Measurements from ENCODE around the gene QTRT2.

The QTRT2 gene

DNA sequence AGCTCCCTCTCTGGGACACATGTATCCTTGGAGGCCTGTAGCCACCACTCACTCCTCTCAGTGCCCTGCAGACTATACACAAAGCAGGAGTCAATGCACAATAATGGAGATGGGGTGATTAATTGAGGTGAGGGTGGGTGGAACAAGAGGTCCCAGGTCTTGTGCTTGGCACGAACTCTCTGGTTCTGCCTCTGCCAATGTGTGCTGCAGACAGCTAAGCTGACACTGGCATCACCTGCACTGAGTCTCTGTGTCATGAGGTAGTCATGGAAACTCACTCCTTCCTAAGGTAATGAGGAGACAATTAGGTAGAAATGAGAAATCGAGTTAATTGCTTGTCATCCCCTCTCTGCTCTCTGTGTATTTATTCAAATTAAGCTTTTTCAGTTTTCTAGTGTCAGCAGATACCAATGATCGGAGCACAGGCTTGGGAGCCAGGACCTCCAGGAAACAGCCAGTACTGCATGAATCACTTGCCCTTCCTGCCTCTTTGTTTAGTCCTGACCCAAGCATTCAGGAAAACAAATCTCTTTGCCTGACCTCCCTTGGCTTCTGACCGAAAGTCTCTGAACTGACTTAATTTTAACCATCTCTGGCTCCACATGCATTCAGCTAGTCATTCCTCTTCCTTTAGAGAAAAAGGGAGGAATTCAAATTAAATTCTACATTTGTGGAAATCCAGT is 65.6 kb downstream of the QTRT2 start:
- TF ChIP-seq, protein P1, sequence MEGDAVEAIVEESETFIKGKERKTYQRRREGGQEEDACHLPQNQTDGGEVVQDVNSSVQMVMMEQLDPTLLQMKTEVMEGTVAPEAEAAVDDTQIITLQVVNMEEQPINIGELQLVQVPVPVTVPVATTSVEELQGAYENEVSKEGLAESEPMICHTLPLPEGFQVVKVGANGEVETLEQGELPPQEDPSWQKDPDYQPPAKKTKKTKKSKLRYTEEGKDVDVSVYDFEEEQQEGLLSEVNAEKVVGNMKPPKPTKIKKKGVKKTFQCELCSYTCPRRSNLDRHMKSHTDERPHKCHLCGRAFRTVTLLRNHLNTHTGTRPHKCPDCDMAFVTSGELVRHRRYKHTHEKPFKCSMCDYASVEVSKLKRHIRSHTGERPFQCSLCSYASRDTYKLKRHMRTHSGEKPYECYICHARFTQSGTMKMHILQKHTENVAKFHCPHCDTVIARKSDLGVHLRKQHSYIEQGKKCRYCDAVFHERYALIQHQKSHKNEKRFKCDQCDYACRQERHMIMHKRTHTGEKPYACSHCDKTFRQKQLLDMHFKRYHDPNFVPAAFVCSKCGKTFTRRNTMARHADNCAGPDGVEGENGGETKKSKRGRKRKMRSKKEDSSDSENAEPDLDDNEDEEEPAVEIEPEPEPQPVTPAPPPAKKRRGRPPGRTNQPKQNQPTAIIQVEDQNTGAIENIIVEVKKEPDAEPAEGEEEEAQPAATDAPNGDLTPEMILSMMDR (IDR thresholded peaks at IDR 0.05; ENCODE audit: low read depth, low read length) = no peak
- peak; percentile 70 for DNase-seq (ENCODE audit: low read depth, low spot score)
- in situ Hi-C loops (cut with HindIII; ENCODE audit: low sequenced_read_pairs) = no loop called here
- H3K4me3 ChIP-seq (ENCODE audit: low read depth, low read length) = no peak overlapping the region

DNA sequence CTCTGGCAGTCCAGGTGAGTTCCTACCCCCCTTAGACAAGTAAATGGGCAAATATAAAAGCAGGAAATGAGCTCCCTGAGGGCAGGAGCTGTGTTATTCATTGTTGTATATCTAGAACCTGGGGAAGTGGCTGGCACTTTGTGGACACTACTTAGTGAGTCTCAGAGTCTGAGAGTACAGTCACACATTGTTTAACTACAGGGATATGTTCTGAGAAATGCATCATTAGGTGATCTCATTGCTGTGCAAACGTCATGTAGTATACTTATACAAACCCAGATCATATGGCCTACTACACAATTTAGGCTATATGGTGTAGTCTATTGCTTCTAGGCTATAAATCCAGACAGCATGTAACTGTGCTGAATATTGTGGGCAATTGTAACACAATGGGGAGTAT is 69.9 kb downstream of the QTRT2 start:
- DNase-seq (ENCODE audit: low read depth, low spot score) = no peak
- in situ Hi-C loops (cut with HindIII; ENCODE audit: low sequenced_read_pairs) = no loop called here
- H3K4me3 ChIP-seq (ENCODE audit: low read depth, low read length) = no peak overlapping the region
- TF ChIP-seq, protein P1 (IDR thresholded peaks at IDR 0.05; ENCODE audit: low read depth, low read length) = no peak

DNA sequence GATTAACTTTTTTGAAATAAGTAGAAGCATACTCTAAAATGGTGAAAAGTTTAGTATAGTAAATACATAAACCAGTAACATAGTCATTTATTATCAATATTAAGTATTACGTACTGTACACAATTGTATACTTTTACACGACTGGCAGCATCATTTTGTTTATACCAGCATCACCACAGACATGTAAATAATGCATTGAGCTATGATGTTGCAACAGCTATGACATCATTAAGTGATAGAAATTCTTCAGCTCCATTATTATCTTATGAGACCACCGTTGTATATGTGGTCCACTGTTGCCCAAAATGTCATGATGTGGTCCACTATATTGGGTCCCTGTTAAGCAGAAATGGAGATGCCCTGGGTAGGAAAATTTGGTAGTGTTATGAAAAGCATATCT is 71.0 kb downstream of the QTRT2 start:
- no peak overlapping the region for H3K4me3 ChIP-seq (ENCODE audit: low read depth, low read length)
- in situ Hi-C loops (cut with HindIII; ENCODE audit: low sequenced_read_pairs) = no loop called here
- no peak for DNase-seq (ENCODE audit: low read depth, low spot score)
- TF ChIP-seq, protein P1 (IDR thresholded peaks at IDR 0.05; ENCODE audit: low read depth, low read length) = no peak

DNA sequence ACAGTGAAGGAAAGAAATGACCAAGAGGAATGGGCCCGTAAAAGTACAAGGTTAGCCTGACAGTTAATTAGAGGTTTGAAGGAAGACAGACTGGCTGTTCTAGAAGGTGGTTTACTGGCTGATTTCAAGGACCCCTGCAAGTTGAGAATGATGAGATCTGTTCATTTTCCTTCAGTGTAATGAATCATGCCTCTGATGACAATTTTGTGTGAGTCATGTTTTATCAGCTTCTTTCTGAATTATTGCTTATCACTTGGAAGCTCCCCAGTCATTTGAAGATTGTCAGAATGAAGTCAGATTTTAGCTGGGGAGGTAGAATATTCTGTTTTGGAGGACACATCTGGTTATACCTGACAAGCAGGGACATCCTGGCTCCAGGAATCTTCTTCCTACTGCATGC is 71.7 kb downstream of the QTRT2 start:
- TF ChIP-seq, protein P1 (IDR thresholded peaks at IDR 0.05; ENCODE audit: low read depth, low read length) = no peak
- in situ Hi-C loops (cut with HindIII; ENCODE audit: low sequenced_read_pairs) = no loop called here
- no peak for DNase-seq (ENCODE audit: low read depth, low spot score)

DNA sequence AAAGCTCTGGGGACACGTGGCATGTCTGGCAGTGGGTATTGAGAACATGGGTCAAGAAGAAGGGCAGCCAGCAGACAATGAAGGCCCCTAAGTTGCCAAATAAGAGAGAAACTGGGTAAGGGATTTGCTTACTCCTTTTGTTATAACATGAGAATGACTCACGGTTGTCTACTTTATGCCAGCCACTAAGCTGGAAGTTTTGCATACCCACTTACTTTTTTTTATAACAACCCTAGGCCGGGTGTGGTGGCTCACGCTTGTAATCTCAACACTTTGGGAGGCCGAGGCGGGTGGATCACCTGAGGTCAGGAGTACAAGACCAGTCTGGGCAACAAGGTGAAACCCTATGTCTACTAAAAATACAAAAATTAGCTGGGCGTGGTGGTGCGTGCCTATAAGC is 72.3 kb downstream of the QTRT2 start:
- no peak for DNase-seq (ENCODE audit: low read depth, low spot score)
- in situ Hi-C loops (cut with HindIII; ENCODE audit: low sequenced_read_pairs) = no loop called here
- TF ChIP-seq, protein P1 (IDR thresholded peaks at IDR 0.05; ENCODE audit: low read depth, low read length) = no peak
- no peak overlapping the region for H3K4me3 ChIP-seq (ENCODE audit: low read depth, low read length)

More for the DNA sequence above, 71.7 kb downstream of the QTRT2 start:
- no peak overlapping the region for H3K4me3 ChIP-seq (ENCODE audit: low read depth, low read length)

DNA sequence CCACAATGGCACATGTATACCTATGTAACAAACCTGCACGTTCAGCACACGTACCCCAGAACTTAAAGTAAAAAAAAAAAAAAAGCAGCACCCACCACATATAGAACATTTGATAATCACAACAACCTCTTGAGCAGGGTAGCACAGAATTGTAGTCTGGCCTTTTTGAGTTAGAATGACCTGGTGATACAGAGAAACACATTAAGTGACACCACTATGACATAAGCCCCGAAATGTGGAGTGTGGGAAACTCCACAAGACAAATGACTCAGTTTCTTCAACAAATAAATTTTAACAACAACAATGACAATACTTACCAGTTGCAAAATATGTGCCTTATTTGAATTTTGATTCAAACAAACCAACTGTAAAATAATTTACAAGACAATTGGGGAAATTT is 76.0 kb downstream of the QTRT2 start:
- TF ChIP-seq, protein P1 (IDR thresholded peaks at IDR 0.05; ENCODE audit: low read depth, low read length) = no peak
- in situ Hi-C loops (cut with HindIII; ENCODE audit: low sequenced_read_pairs) = no loop called here
- DNase-seq (ENCODE audit: low read depth, low spot score) = no peak
- H3K4me3 ChIP-seq (ENCODE audit: low read depth, low read length) = no peak overlapping the region

All from astrocyte of the spinal cord (primary cell).